Gastrocnemius medialis (tissue), 4 donors: ENCODE results near the gene LRRC8D. TPM values are rescaled to one million over a fixed set of nuclear protein-coding genes. Genes with fewer than 3 reads are reported as not detected.

Experiments used
- ATAC-seq, 2 donors: fragments of 150-250 bp; one replicate each; pipeline ENCODE4 v1.9.1; 2016
- DNase-seq, 2 donors: peaks; one replicate each; pipeline ENCODE4 v3.0.0-alpha.2; 2019
- H3K27ac ChIP-seq, 4 donors: fragments of 200-600 bp; sonication (generic); 1 replicate in 1 of 4; 2 replicates in 3 of 4; pipeline ENCODE4 v1.5.1; 2016 to 2018; ENCODE audit warnings: mild to moderate bottlenecking in 2 of 4, moderate library complexity in 1 of 4
- H3K27me3 ChIP-seq, 3 donors: fragments of 200-600 bp; sonication (generic) in 2 of 3; 1 replicate in 1 of 3; 2 replicates in 2 of 3; pipeline versions ENCODE4 v1.5.1 to v1.6.0; 2016 to 2019; ENCODE audit warnings: mild to moderate bottlenecking in 1 of 3, moderate library complexity in 1 of 3
- H3K36me3 ChIP-seq, 2 donors: fragments of 200-600 bp; sonication (generic) in 1 of 2; one replicate each; pipeline ENCODE4 v1.5.1; 2017 to 2018
- H3K4me1 ChIP-seq, 2 donors: fragments of 200-600 bp; sonication (generic) in 1 of 2; one replicate each; pipeline ENCODE4 v1.5.1; 2016 to 2017; ENCODE audit warnings: mild to moderate bottlenecking in 2 of 2
- H3K4me3 ChIP-seq, 4 donors: fragments of 200-600 bp; sonication (generic) in 3 of 4; 1 replicate in 1 of 4; 2 replicates in 3 of 4; pipeline ENCODE4 v1.5.1; 2016 to 2019; ENCODE audit warnings: mild to moderate bottlenecking in 2 of 4
- H3K9me3 ChIP-seq, 3 donors: fragments of 200-600 bp; sonication (generic) in 2 of 3; 1 replicate in 1 of 3; 2 replicates in 2 of 3; pipeline ENCODE4 v1.5.1; 2016 to 2019
- POLR2A ChIP-seq, 2 donors: fragments of 450-650 bp; IDR thresholded peaks; one replicate each; pipeline ENCODE4 v1.6.1; 2017; ENCODE audit warnings: antibody characterized with exemption in 2 of 2, mild to moderate bottlenecking in 2 of 2, moderate library complexity in 2 of 2
- in situ Hi-C, 4 donors: fragments of 200-750 bp; cut with MboI; loops; one replicate each; pipeline versions ENCODE4 v1.15.0 to v1.8.0; 2017; ENCODE audit warnings: low sequenced_read_pairs in 4 of 4
- intact Hi-C: fragments of 100-400 bp; cut with DNase I; formaldehyde crosslinking; loops from one replicate; pipeline ENCODE4 v1.15.1; 2023; ENCODE audit warnings: low total_unique reads
- total RNA-seq, 4 donors: library from RNA; depleted of rRNA; stranded (reverse); fragments of >200 nt; gene quantifications; one replicate each; pipeline versions ENCODE4 v1.1.0 to v1.2.3, GENCODE V29; 2016
- TF ChIP-seq, protein P1 (sequence below), 5 experiments: fragments of 450-650 bp in 3 of 5; fragments of 200-600 bp in 2 of 5; sonication (generic) in 2 of 5; IDR thresholded peaks in 4 of 5; conservative IDR thresholded peaks in 1 of 5; 1 replicate in 4 of 5; 2 replicates in 1 of 5; pipeline ENCODE4 v1.5.1; 2016 to 2019; ENCODE audit warnings: antibody characterized with exemption in 5 of 5, mild to moderate bottlenecking in 3 of 5, moderate library complexity in 3 of 5

LRRC8D gene
- total RNA-seq, 4 donors from 2014 or later: 3.0 to 15.0 (median 9.2) TPM

DNA sequence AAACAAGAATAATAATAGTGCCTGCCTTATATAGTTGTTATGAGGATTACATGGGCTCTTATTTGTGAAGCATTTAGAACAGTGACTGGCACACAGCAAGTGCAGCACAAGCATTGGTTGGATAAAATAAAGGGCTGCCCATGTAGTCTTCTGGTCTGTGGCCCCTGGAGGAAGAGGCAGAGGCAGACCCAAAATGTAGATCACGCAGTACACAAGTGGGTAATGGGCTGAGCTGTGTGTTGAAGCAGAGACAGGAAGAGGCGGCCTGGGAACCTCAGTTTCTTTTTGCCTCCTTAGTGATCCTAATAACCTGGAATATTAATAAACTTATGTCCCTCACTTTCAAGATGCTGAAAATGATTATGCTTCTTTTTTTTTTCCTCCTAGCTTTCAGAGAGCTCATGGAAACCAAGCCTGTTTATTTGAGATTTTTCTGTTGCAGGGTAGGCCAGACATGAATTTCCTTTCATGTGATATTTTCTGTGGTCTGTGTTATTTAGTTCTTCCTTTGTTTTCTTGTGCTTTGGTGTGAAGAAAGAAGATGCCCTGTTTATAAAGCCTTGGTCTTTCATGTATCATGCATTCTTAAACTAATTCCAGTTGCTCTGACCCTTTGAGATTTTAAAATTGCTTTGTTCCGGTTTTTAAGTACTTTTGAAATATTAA is 42.5 kb downstream of the LRRC8D start:
- DNase-seq: no peak
- no peaks in the 10 kb centered on the region for H3K27me3 ChIP-seq
- in situ Hi-C loops: no loop called here
- peak overlapping the region; percentile 7 to 51 (median 36) for H3K27ac ChIP-seq
- peaks cover 15% of the 10 kb centered on the region in 2 donors for H3K4me1 ChIP-seq
- no peak overlapping the region for H3K4me3 ChIP-seq
- no peaks in the 10 kb centered on the region for H3K9me3 ChIP-seq
- intact Hi-C loops: no loop called here
- no peak for ATAC-seq
- TF ChIP-seq, protein P1, sequence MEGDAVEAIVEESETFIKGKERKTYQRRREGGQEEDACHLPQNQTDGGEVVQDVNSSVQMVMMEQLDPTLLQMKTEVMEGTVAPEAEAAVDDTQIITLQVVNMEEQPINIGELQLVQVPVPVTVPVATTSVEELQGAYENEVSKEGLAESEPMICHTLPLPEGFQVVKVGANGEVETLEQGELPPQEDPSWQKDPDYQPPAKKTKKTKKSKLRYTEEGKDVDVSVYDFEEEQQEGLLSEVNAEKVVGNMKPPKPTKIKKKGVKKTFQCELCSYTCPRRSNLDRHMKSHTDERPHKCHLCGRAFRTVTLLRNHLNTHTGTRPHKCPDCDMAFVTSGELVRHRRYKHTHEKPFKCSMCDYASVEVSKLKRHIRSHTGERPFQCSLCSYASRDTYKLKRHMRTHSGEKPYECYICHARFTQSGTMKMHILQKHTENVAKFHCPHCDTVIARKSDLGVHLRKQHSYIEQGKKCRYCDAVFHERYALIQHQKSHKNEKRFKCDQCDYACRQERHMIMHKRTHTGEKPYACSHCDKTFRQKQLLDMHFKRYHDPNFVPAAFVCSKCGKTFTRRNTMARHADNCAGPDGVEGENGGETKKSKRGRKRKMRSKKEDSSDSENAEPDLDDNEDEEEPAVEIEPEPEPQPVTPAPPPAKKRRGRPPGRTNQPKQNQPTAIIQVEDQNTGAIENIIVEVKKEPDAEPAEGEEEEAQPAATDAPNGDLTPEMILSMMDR (IDR thresholded peaks at IDR 0.05 in 4 of 5, conservative IDR thresholded peaks at IDR 0.05 in 1 of 5): no peak
- TF ChIP-seq POLR2A (IDR thresholded peaks at IDR 0.05): no peak
- no peaks in the 10 kb centered on the region for H3K36me3 ChIP-seq

DNA sequence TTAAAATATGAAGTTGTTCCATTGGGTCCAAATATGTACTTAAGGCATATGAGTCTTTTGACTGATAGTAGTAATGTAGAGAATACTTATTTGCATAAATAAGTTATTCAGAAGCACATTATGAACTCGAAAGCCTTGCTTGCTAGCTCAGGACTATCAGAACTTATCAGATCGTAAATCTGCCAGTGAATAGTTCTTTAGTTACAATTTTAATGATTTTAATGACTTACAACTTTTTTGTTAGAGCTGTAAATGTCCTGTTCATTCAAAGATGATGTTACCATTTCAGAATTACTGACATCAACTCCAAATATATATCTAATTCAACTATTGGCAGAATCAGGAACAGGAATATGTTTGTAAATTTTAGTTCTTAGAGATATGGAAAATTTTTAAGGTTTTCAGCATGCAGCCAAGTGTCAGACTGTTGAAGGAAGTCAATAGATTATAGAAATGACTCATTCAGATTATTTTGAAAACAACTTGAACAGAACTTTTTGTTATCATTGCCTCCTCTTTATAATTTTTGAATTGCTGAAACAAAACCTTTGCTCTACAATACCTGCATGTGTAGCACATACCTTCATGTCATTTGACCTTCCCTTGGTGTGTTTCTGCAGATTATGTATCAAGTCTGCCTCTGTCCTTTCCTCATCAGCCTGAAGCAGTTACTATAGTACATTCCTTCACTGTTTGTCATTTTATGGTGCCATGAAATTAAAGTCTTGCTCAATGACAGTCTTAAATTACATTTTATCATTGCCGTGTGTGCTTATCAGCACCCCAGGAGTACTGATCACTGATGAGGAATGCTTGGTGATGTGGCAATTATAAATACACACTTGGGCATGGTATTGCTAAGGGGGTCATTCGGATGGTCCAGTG is 44.9 kb downstream of the LRRC8D start:
- Histone ChIP-seq H3K27ac (peak overlapping the region; percentile 33 to 73 (median 44)), H3K9me3 (no peaks in the 10 kb centered on the region), H3K27me3 (no peaks in the 10 kb centered on the region), H3K4me1 (peaks cover 18% of the 10 kb centered on the region in 2 donors), H3K36me3 (peaks cover 0 to 9% of the 10 kb centered on the region in 2 donors), H3K4me3 (no peak overlapping the region)
- DNase-seq (no peak), ATAC-seq (peak; percentile 89 to 90)
- in situ Hi-C loops: no loop called here
- intact Hi-C loops: no loop called here
- TF ChIP-seq, protein P1 (IDR thresholded peaks at IDR 0.05 in 4 of 5, conservative IDR thresholded peaks at IDR 0.05 in 1 of 5): no peak
- no peak for TF ChIP-seq POLR2A (IDR thresholded peaks at IDR 0.05)

DNA sequence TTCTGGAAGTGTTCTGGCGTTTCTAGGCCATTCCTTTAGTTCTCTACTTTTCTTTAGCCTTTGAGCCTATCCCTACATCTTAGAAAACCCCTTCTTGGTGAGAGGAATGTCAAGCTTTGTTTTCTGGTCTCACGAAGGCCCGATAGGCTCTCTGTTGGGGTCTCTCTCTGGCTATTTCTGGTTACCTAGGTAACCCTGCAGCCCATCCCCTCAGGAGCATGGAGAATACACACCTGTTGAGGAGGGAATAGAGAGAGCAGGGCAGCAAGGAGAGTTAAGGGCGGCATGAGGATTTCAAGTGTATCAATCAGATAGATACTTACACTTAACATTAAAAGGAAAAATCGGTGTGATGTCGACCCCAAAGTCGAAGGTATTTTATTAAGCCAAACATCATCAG is 45.7 kb downstream of the LRRC8D start:
- ATAC-seq (no peak), DNase-seq (no peak)
- H3K27ac ChIP-seq: peak overlapping the region; percentile 33 to 73 (median 44)
- intact Hi-C loops: no loop called here
- H3K36me3 ChIP-seq: peaks cover 0 to 9% of the 10 kb centered on the region in 2 donors
- no peak for TF ChIP-seq POLR2A (IDR thresholded peaks at IDR 0.05)
- TF ChIP-seq, protein P1 (IDR thresholded peaks at IDR 0.05 in 4 of 5, conservative IDR thresholded peaks at IDR 0.05 in 1 of 5): no peak
- H3K27me3 ChIP-seq: no peaks in the 10 kb centered on the region
- H3K4me1 ChIP-seq: peaks cover 26% of the 10 kb centered on the region in 2 donors
- H3K9me3 ChIP-seq: no peaks in the 10 kb centered on the region
- in situ Hi-C loops: no loop called here
- no peak overlapping the region for H3K4me3 ChIP-seq

DNA sequence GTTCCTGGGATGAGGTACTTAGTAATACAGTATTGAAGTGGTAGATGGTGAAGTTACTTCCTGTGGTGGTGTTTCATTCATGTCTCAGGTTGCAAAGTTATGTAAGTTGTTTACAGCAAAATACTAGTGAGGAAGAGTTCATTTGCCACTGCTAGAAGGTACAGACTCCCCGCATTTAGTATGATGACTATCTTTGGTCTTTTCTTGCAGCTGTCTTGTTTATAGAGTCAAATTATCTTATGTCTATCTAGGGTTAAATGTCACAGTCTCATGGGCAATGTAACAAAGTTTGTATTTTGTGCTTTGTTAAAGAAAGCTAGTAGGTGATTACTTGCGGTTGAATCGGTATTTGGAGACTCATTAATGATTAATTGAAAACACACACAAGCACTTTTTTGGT is 50.2 kb downstream of the LRRC8D start:
- H3K27me3 ChIP-seq: no peaks in the 10 kb centered on the region
- H3K27ac ChIP-seq: peak overlapping the region; percentile 70 to 84 (median 82)
- in situ Hi-C loops: no loop called here
- H3K9me3 ChIP-seq: no peaks in the 10 kb centered on the region
- peak; percentile 56 to 77 for ATAC-seq
- H3K4me1 ChIP-seq: peaks cover 40 to 44% of the 10 kb centered on the region in 2 donors
- no peak for TF ChIP-seq POLR2A (IDR thresholded peaks at IDR 0.05)
- TF ChIP-seq, protein P1 (IDR thresholded peaks at IDR 0.05 in 4 of 5, conservative IDR thresholded peaks at IDR 0.05 in 1 of 5): no peak
- no peak overlapping the region for H3K4me3 ChIP-seq
- intact Hi-C loops: no loop called here
- peaks cover 0 to 9% of the 10 kb centered on the region in 2 donors for H3K36me3 ChIP-seq
- no peak for DNase-seq
